Smooth muscle cell (in vitro differentiated cells): ENCODE data around the gene PRKAR2A. TPM values are rescaled to one million over a fixed set of nuclear protein-coding genes. Genes with fewer than 3 reads are reported as not detected.

Source experiments
- DNase-seq: peaks from one replicate; lab custom pipeline; 2025; ENCODE audit not compliant: unreplicated experiment; lab: John Stamatoyannopoulos, UW
- H2AFZ ChIP-seq: fragments of 200-600 bp; sonication (generic); 2 replicates; pipeline ENCODE4 v1.6.0; 2016; ENCODE audit warnings: antibody characterized with exemption, low read depth, mild to moderate bottlenecking
- H3F3A ChIP-seq: fragments of 200-600 bp; sonication (generic); 2 replicates; pipeline ENCODE4 v1.6.0; 2017; ENCODE audit warnings: antibody characterized with exemption, low read depth
- H3K27ac ChIP-seq: fragments of 200-600 bp; sonication (generic); 2 replicates; pipeline ENCODE4 v1.5.1; 2016; ENCODE audit warnings: low read depth, mild to moderate bottlenecking
- H3K27me3 ChIP-seq: fragments of 200-600 bp; sonication (generic); 2 replicates; pipeline ENCODE4 v1.6.1; 2016; ENCODE audit warnings: low read depth, mild to moderate bottlenecking
- H3K36me3 ChIP-seq: fragments of 200-600 bp; sonication (generic); 2 replicates; pipeline ENCODE4 v1.5.1; 2016; ENCODE audit warnings: low read depth
- H3K4me1 ChIP-seq: fragments of 200-600 bp; sonication (generic); 2 replicates; pipeline ENCODE4 v1.5.1; 2016; ENCODE audit warnings: low read depth
- H3K4me2 ChIP-seq: fragments of 200-600 bp; sonication (generic); 2 replicates; pipeline ENCODE4 v1.6.0; 2016; ENCODE audit warnings: mild to moderate bottlenecking
- H3K4me3 ChIP-seq: fragments of 200-600 bp; sonication (generic); 2 replicates; pipeline ENCODE4 v1.5.1; 2016; ENCODE audit warnings: mild to moderate bottlenecking
- H3K79me2 ChIP-seq: fragments of 200-600 bp; sonication (generic); 2 replicates; pipeline ENCODE4 v1.6.0; 2016; ENCODE audit warnings: low read depth, mild to moderate bottlenecking
- H3K9ac ChIP-seq: fragments of 200-600 bp; sonication (generic); 2 replicates; pipeline ENCODE4 v1.6.0; 2016; ENCODE audit warnings: low read depth
- H3K9me3 ChIP-seq: fragments of 200-600 bp; sonication (generic); replicated peaks from 2 replicates; pipeline ENCODE4 v1.5.1; 2016; ENCODE audit warnings: low read depth
- H4K20me1 ChIP-seq: fragments of 200-600 bp; sonication (generic); 2 replicates; pipeline ENCODE4 v1.6.0; 2016; ENCODE audit warnings: low read depth
- CTCF ChIP-seq: fragments of 200-600 bp; sonication (generic); IDR thresholded peaks from 2 replicates; pipeline ENCODE4 v1.5.1; 2017; ENCODE audit warnings: borderline replicate concordance, mild to moderate bottlenecking, antibody characterized with exemption; ENCODE audit not compliant: insufficient read depth, poor library complexity, severe bottlenecking
- WGBS: methylation state at CpG from one replicate; pipeline ENCODE4 v1.1.7; 2016; ENCODE audit warnings: low lambda C conversion rate; 5-methylcytosine and 5-hydroxymethylcytosine counted together
- polyA plus RNA-seq: library from polyadenylated mRNA; unstranded; fragments of >200 nt; fragmentation: Nextera tagmentation; extraction: Ambion mirVana; gene quantifications from 2 replicates; pipeline ENCODE4 v1.2.1, GENCODE V29; 2016
- total RNA-seq: library from RNA; depleted of rRNA; stranded (reverse); fragments of >200 nt; gene quantifications from 2 replicates; pipeline ENCODE4 v1.2.3, GENCODE V29; 2014

PRKAR2A gene
- total and polyA plus RNA-seq, 2 experiments from 2014 or later = 13.5 to 36.7 TPM

DNA sequence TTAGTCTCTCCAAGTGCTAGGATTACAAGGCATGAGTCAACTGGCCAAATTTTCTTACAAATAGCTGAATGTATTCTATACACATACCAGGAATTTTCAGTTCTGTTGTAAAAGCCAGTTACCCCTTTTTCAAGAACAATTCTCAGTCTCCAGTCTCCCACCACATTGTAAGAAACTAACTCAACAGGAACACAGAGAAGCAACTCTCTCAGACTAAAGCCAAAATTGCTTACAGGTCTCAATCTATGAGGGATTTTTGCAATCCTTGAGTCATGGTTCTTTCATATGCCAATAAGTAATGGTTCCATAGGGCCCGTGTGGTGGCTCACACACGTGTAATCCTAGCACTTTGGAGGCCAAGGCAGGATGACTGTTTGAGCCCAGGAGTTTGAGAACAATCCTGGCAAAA lies 139.2 kb downstream of the PRKAR2A start:
- no peak for DNase-seq
- WGBS = 38% methylated on average over 2 of the region's 2 CpGs

DNA sequence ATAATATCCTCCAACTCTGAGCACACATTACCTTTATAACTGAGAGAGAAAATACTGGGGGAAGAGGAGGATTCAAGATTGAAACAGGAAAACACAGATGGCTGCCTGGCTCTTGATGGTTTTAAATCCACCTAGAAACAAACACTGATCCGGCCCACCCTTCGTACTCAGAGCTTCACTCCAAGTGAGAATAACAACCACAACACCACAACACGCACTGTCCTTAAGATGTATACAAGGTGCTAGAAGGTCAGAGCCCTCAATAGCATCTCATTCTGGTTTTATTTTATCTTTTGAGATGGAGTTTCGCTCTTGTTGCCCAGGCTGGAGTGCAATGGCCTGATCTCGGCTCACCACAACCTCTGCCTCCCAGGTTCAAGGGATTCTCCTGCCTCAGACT lies 140.5 kb downstream of the PRKAR2A start:
- Histone ChIP-seq H3K4me3 (no peak overlapping the region), H3F3A (peaks cover 12% of the 10 kb centered on the region), H3K36me3 (peaks cover 6% of the 10 kb centered on the region), H3K27ac (no peak overlapping the region), H3K79me2 (peaks cover 100% of the 10 kb centered on the region), H3K4me2 (no peak overlapping the region), H2AFZ (no peak overlapping the region), H3K9ac (no peak overlapping the region), H3K4me1 (no peaks in the 10 kb centered on the region), H4K20me1 (peaks cover 100% of the 10 kb centered on the region), H3K27me3 (no peaks in the 10 kb centered on the region), H3K9me3 (no peaks in the 10 kb centered on the region)
- no peak for TF ChIP-seq CTCF
- DNase-seq = no peak
- WGBS = 97% methylated on average over 5 of the region's 5 CpGs

More for the DNA sequence above, 139.2 kb downstream of the PRKAR2A start:
- no peak for TF ChIP-seq CTCF
- Histone ChIP-seq H3K79me2 (peaks cover 100% of the 10 kb centered on the region), H3K4me2 (peak overlapping the region; percentile 38), H3F3A (peaks cover 12% of the 10 kb centered on the region), H3K27me3 (no peaks in the 10 kb centered on the region), H3K4me3 (no peak overlapping the region), H4K20me1 (peaks cover 100% of the 10 kb centered on the region), H3K9me3 (no peaks in the 10 kb centered on the region), H3K9ac (no peak overlapping the region), H3K36me3 (peaks cover 6% of the 10 kb centered on the region), H3K27ac (peak overlapping the region; percentile 43), H3K4me1 (no peaks in the 10 kb centered on the region), H2AFZ (no peak overlapping the region)

GRCh38 chr3:48702320-48702920 lies 145.3 kb downstream of the PRKAR2A start:
- peaks cover 100% of the 10 kb centered on the region for H4K20me1 ChIP-seq
- H3K9ac ChIP-seq = no peak overlapping the region
- peaks cover 5% of the 10 kb centered on the region for H3K36me3 ChIP-seq
- H3K4me3 ChIP-seq = no peak overlapping the region
- 82% methylated on average over 6 of the region's 6 CpGs for WGBS
- no peak for DNase-seq
- H3K4me1 ChIP-seq = no peaks in the 10 kb centered on the region
- no peak for TF ChIP-seq CTCF
- no peaks in the 10 kb centered on the region for H3K9me3 ChIP-seq
- no peaks in the 10 kb centered on the region for H3K27me3 ChIP-seq
- no peak overlapping the region for H3K4me2 ChIP-seq
- peaks cover 12% of the 10 kb centered on the region for H3F3A ChIP-seq
- H3K27ac ChIP-seq = no peak overlapping the region
- peaks cover 100% of the 10 kb centered on the region for H3K79me2 ChIP-seq
- no peak overlapping the region for H2AFZ ChIP-seq

DNA sequence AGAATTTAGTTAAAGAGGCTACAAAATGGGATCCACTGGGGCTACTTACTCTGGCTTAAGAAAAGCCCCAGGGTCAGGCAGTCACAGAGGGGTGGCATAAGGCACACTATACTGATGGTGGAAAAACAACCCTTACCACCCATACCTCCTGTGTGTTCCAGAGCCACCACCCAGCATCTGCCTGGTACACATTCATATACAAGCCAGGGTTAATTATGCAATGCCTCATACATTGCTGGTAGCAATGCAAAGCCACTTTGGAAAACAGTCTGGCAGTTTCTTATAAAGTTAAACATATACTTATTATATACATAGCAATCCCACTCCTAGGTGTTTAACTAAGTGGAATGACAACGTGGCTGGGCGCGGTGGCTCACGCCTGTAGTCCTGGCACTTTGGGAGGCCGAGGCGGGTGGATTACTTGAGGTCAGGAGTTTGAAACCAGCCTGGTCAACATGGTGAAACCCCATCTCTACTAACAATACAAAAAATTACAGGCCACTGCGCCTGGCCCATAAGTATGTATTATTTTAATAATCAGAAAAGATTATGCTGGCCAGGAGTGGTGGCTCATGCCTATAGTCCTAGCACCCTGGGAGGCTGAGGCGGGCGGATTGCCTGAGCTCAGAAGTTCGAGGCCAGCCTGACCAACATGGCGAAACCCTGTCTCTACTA lies 146.8 kb downstream of the PRKAR2A start:
- 98% methylated on average over 11 of the region's 11 CpGs for WGBS
- DNase-seq = no peak
- TF ChIP-seq CTCF = no peak
- Histone ChIP-seq H2AFZ (no peak overlapping the region), H4K20me1 (peaks cover 100% of the 10 kb centered on the region), H3K27ac (peak overlapping the region; percentile 29), H3K27me3 (no peaks in the 10 kb centered on the region), H3K4me1 (peaks cover 9% of the 10 kb centered on the region), H3F3A (peaks cover 17% of the 10 kb centered on the region), H3K4me3 (no peak overlapping the region), H3K9ac (no peak overlapping the region), H3K79me2 (peaks cover 100% of the 10 kb centered on the region), H3K9me3 (no peaks in the 10 kb centered on the region), H3K4me2 (no peak overlapping the region), H3K36me3 (peaks cover 5% of the 10 kb centered on the region)
